Breast epithelium (tissue), 3 donors: ENCODE measurements around the gene TRIP4.

Experiments
- CTCF ChIP-seq, 3 donors: fragments of 450-650 bp; IDR thresholded peaks; one replicate each; pipeline ENCODE4 v1.5.1; 2016 to 2017; ENCODE audit warnings: antibody characterized with exemption in 3 of 3, mild to moderate bottlenecking in 3 of 3, moderate library complexity in 3 of 3
- POLR2A ChIP-seq: fragments of 450-650 bp; IDR thresholded peaks from one replicate; pipeline ENCODE4 v1.6.1; 2016; ENCODE audit warnings: antibody characterized with exemption, mild to moderate bottlenecking, moderate library complexity

GRCh38 chr15:64493641-64494040 lies 106.0 kb downstream of the TRIP4 start:
- no peak for TF ChIP-seq CTCF (IDR thresholded peaks at IDR 0.05)
- no peak for TF ChIP-seq POLR2A
